IMR-90 (cell line): Measurements from ENCODE around the gene HMCN1.

Experiments used
- BHLHE40 ChIP-seq: fragments of 150-350 bp; IDR thresholded peaks from 2 replicates; pipeline ENCODE4 v1.6.1; 2016; ENCODE audit warnings: mild to moderate bottlenecking, low read depth, low read length
- CEBPB ChIP-seq: IDR thresholded peaks from 2 replicates; pipeline ENCODE4 v1.6.1; 2012; ENCODE audit warnings: low read depth, low read length, improper control_type of control experiment
- FOS ChIP-seq: fragments of 150-350 bp; IDR thresholded peaks from 2 replicates; pipeline ENCODE4 v1.6.1; 2016; ENCODE audit warnings: low read depth, low read length
- MAZ ChIP-seq: IDR thresholded peaks from 2 replicates; pipeline ENCODE4 v1.6.1; 2012; ENCODE audit warnings: low read depth, mild to moderate bottlenecking, low read length, improper control_type of control experiment, moderate library complexity, borderline replicate concordance
- MXI1 ChIP-seq: IDR thresholded peaks from 2 replicates; pipeline ENCODE4 v1.6.1; 2012; ENCODE audit warnings: low read depth, mild to moderate bottlenecking, low read length, moderate library complexity, borderline replicate concordance
- NFE2L2 ChIP-seq: fragments of 150-350 bp; IDR thresholded peaks from 2 replicates; pipeline ENCODE4 v1.6.1; 2016; ENCODE audit warnings: low read depth, mild to moderate bottlenecking, low read length
- POLR2A ChIP-seq: IDR thresholded peaks from 2 replicates; pipeline ENCODE4 v1.6.1; 2012; ENCODE audit warnings: mild to moderate bottlenecking, low read depth, low read length
- RFX5 ChIP-seq: IDR thresholded peaks from 2 replicates; pipeline ENCODE4 v1.8.0; 2012; ENCODE audit warnings: low read depth, mild to moderate bottlenecking, low read length, moderate library complexity
- SMC3 ChIP-seq: fragments of 150-350 bp; IDR thresholded peaks from 2 replicates; pipeline ENCODE4 v1.6.1; 2016; ENCODE audit warnings: low read depth, mild to moderate bottlenecking, antibody characterized with exemption, low read length, moderate library complexity
- TF ChIP-seq, protein P1 (sequence below): conservative IDR thresholded peaks from 2 replicates; pipeline ENCODE4 v1.5.1; 2012; ENCODE audit warnings: mild to moderate bottlenecking, low read depth, low read length, improper control_type of control experiment
- TF ChIP-seq, protein P2 (sequence below): fragments of 150-350 bp; IDR thresholded peaks from 2 replicates; pipeline ENCODE4 v1.6.1; 2016; ENCODE audit warnings: low read depth, mild to moderate bottlenecking, low read length, moderate library complexity, borderline replicate concordance
- TF ChIP-seq, protein P3 (sequence below): fragments of 150-350 bp; IDR thresholded peaks from 2 replicates; pipeline ENCODE4 v1.6.1; 2017; ENCODE audit warnings: mild to moderate bottlenecking, antibody characterized with exemption, low read length, low read depth

DNA sequence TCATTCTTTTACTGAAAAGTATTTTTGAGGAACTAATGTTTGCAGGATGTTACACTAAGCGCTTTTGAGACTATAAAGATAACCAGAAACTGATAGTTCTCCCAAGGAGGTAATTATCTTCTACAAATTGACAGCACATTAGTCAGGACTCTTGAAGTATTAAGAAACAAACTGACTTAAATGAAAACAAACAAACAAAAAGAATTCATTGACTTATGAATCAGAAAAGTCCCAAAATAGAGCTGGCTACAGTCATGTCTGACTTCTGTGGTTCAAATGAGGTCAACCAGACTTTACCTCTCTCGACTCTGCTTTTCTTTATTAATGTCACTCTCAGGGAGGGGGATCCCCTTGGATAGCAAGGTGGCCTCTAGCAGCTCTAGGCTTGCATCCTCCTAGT, 344.1 kb downstream of the HMCN1 start:
- TF ChIP-seq, protein P1, sequence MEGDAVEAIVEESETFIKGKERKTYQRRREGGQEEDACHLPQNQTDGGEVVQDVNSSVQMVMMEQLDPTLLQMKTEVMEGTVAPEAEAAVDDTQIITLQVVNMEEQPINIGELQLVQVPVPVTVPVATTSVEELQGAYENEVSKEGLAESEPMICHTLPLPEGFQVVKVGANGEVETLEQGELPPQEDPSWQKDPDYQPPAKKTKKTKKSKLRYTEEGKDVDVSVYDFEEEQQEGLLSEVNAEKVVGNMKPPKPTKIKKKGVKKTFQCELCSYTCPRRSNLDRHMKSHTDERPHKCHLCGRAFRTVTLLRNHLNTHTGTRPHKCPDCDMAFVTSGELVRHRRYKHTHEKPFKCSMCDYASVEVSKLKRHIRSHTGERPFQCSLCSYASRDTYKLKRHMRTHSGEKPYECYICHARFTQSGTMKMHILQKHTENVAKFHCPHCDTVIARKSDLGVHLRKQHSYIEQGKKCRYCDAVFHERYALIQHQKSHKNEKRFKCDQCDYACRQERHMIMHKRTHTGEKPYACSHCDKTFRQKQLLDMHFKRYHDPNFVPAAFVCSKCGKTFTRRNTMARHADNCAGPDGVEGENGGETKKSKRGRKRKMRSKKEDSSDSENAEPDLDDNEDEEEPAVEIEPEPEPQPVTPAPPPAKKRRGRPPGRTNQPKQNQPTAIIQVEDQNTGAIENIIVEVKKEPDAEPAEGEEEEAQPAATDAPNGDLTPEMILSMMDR, result no peak
- TF ChIP-seq POLR2A, result no peak
- no peak for TF ChIP-seq FOS
- no peak for TF ChIP-seq NFE2L2
- no peak for TF ChIP-seq RFX5
- TF ChIP-seq, protein P2, sequence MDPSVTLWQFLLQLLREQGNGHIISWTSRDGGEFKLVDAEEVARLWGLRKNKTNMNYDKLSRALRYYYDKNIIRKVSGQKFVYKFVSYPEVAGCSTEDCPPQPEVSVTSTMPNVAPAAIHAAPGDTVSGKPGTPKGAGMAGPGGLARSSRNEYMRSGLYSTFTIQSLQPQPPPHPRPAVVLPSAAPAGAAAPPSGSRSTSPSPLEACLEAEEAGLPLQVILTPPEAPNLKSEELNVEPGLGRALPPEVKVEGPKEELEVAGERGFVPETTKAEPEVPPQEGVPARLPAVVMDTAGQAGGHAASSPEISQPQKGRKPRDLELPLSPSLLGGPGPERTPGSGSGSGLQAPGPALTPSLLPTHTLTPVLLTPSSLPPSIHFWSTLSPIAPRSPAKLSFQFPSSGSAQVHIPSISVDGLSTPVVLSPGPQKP, result no peak
- TF ChIP-seq CEBPB, result no peak
- TF ChIP-seq, protein P3, sequence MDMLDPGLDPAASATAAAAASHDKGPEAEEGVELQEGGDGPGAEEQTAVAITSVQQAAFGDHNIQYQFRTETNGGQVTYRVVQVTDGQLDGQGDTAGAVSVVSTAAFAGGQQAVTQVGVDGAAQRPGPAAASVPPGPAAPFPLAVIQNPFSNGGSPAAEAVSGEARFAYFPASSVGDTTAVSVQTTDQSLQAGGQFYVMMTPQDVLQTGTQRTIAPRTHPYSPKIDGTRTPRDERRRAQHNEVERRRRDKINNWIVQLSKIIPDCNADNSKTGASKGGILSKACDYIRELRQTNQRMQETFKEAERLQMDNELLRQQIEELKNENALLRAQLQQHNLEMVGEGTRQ, result no peak
- TF ChIP-seq MXI1, result no peak
- no peak for TF ChIP-seq SMC3
- TF ChIP-seq MAZ, result no peak
- no peak for TF ChIP-seq BHLHE40
